Neural cell (in vitro differentiated cells): Measurements from ENCODE around the gene PDE4D. TPM values are rescaled to one million over a fixed set of nuclear protein-coding genes. Genes with fewer than 3 reads are reported as not detected.

Experiments
- H2AFZ ChIP-seq: fragments of 200-600, 300-800 bp; sonication (generic), shearing (Covaris generic); 2 replicates; pipeline ENCODE4 v1.6.0; 2014; ENCODE audit warnings: low read depth, mild to moderate bottlenecking, antibody characterized with exemption, low read length, moderate library complexity
- H3F3A ChIP-seq: fragments of 200-600 bp; shearing (Covaris generic); 2 replicates; pipeline ENCODE4 v1.6.1; 2016; ENCODE audit warnings: mild to moderate bottlenecking, moderate library complexity, mixed read lengths, antibody characterized with exemption, low read length; ENCODE audit not compliant: insufficient read depth, poor library complexity, severe bottlenecking
- H3K27ac ChIP-seq: fragments of 200-600, 300-800 bp; sonication (generic), shearing (Covaris generic); 2 replicates; pipeline ENCODE4 v1.5.1; 2014; ENCODE audit warnings: mild to moderate bottlenecking, low read length, moderate library complexity
- H3K27me3 ChIP-seq: fragments of 300-800, 200-600 bp; sonication (generic), shearing (Covaris generic); 2 replicates; pipeline ENCODE4 v1.6.0; 2014; ENCODE audit warnings: mild to moderate bottlenecking, low read depth, low read length, moderate library complexity; ENCODE audit not compliant: insufficient read depth
- H3K36me3 ChIP-seq: fragments of 300-800, 200-600 bp; sonication (generic), shearing (Covaris generic); 2 replicates; pipeline ENCODE4 v1.5.1; 2014; ENCODE audit warnings: mild to moderate bottlenecking, antibody characterized with exemption, low read length, moderate library complexity; ENCODE audit not compliant: insufficient read depth
- H3K4me2 ChIP-seq: fragments of 300-800, 200-600 bp; sonication (generic), shearing (Covaris generic); 2 replicates; pipeline ENCODE4 v1.6.0; 2014; ENCODE audit warnings: mild to moderate bottlenecking, low read length
- H3K4me3 ChIP-seq: fragments of 300-800, 200-600 bp; sonication (generic), shearing (Covaris generic); 2 replicates; pipeline ENCODE4 v1.5.1; 2014; ENCODE audit warnings: mild to moderate bottlenecking, low read length, moderate library complexity
- H3K79me2 ChIP-seq: fragments of 200-600 bp; shearing (Covaris generic); replicated peaks from 2 replicates; pipeline ENCODE4 v1.6.0; 2014; ENCODE audit warnings: mild to moderate bottlenecking, low read length, moderate library complexity; ENCODE audit not compliant: insufficient read depth
- H3K9ac ChIP-seq: fragments of 300-800, 200-600 bp; sonication (generic), shearing (Covaris generic); 2 replicates; pipeline ENCODE4 v1.6.1; 2016; ENCODE audit warnings: mild to moderate bottlenecking, low read length, mixed read lengths
- H3K9me2 ChIP-seq: fragments of 200-600 bp; shearing (Covaris generic); 2 replicates; pipeline ENCODE4 v1.6.1; 2016; ENCODE audit warnings: mild to moderate bottlenecking, low read length, mixed read lengths; ENCODE audit not compliant: insufficient read depth
- H3K9me3 ChIP-seq: fragments of 200-600, 300-800 bp; sonication (generic), shearing (Covaris generic); 2 replicates; pipeline ENCODE4 v1.6.1; 2016; ENCODE audit warnings: mild to moderate bottlenecking, mixed run types, low read length, moderate library complexity, mixed read lengths
- H4K20me1 ChIP-seq: fragments of 200-600 bp; shearing (Covaris generic); 2 replicates; pipeline ENCODE4 v1.6.1; 2016; ENCODE audit warnings: mild to moderate bottlenecking, mixed run types; ENCODE audit not compliant: insufficient read depth
- CTCF ChIP-seq: fragments of 450-650 bp; IDR thresholded peaks from 2 replicates; pipeline ENCODE4 v1.5.1; 2014; ENCODE audit warnings: antibody characterized with exemption, mild to moderate bottlenecking, moderate library complexity; ENCODE audit not compliant: poor library complexity, severe bottlenecking
- EP300 ChIP-seq: fragments of 450-650 bp; conservative IDR thresholded peaks from 2 replicates; pipeline ENCODE4 v1.6.1; 2014; ENCODE audit warnings: antibody characterized with exemption, mild to moderate bottlenecking, moderate library complexity; ENCODE audit not compliant: poor library complexity, severe bottlenecking
- EZH2 ChIP-seq: fragments of 200-600, 300-800 bp; shearing (Covaris generic), sonication (generic); IDR thresholded peaks from 2 replicates; pipeline ENCODE4 v1.6.1; 2014; ENCODE audit warnings: antibody characterized with exemption, low read length, borderline replicate concordance, mild to moderate bottlenecking; ENCODE audit not compliant: insufficient read depth, poor library complexity, severe bottlenecking
- MXI1 ChIP-seq: fragments of 450-650 bp; conservative IDR thresholded peaks from 2 replicates; pipeline ENCODE4 v1.6.1; 2014; ENCODE audit warnings: antibody characterized with exemption, mild to moderate bottlenecking; ENCODE audit not compliant: poor library complexity, severe bottlenecking
- POLR2AphosphoS5 ChIP-seq: IDR thresholded peaks from 2 replicates; pipeline ENCODE4 v1.6.1; 2012
- RAD21 ChIP-seq: fragments of 450-650 bp; conservative IDR thresholded peaks from 2 replicates; pipeline ENCODE4 v1.6.1; 2014; ENCODE audit warnings: antibody characterized with exemption, mild to moderate bottlenecking, moderate library complexity
- SMC3 ChIP-seq: fragments of 450-650 bp; conservative IDR thresholded peaks from 2 replicates; pipeline ENCODE4 v1.6.1; 2014; ENCODE audit warnings: antibody characterized with exemption, mild to moderate bottlenecking, moderate library complexity; ENCODE audit not compliant: poor library complexity
- TAF1 ChIP-seq: IDR thresholded peaks from 2 replicates; pipeline ENCODE4 v1.6.1; 2012; ENCODE audit warnings: low read depth
- polyA plus RNA-seq: library from polyadenylated mRNA; depleted of rRNA; stranded (reverse); fragments of >200 nt; gene quantifications from 2 replicates; pipeline ENCODE4 v1.2.3, GENCODE V29; 2014
- TF ChIP-seq, protein P1 (sequence below): IDR thresholded peaks from 2 replicates; pipeline ENCODE4 v1.6.1; 2012; ENCODE audit warnings: borderline replicate concordance

The PDE4D gene
- polyA plus RNA-seq, 1 donor from 2014 or later: 42.8 TPM

DNA sequence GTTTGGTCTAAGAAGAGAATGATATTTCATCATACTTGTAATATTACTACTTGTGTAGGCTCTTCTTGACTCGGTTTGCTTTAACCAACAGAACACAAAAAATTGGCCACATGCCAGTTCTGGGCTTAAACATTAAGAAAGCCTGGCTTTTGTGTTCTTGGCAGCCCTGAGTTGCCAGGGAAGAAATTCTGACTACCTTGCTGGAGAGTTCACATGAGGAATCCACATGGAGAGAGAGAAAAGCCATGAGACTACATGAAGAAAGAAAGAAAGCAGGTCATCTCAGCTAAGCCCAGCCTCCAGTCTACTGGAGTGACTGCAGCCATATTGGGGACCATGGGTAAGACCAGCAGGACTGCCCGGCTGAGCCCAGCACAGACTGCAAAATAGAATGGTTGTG is 785.8 kb downstream of the PDE4D start:
- Histone ChIP-seq H2AFZ (no peak overlapping the region), H3F3A (no peaks in the 10 kb centered on the region), H3K27ac (no peak overlapping the region), H3K27me3 (no peaks in the 10 kb centered on the region), H3K36me3 (no peaks in the 10 kb centered on the region), H4K20me1 (no peaks in the 10 kb centered on the region), H3K4me3 (no peak overlapping the region), H3K9me3 (no peaks in the 10 kb centered on the region), H3K4me2 (no peak overlapping the region), H3K79me2 (no peaks in the 10 kb centered on the region), H3K9ac (no peak overlapping the region), H3K9me2 (no peaks in the 10 kb centered on the region)
- no peak for TF ChIP-seq CTCF
- no peak for TF ChIP-seq RAD21
- no peak for TF ChIP-seq EZH2
- no peak for TF ChIP-seq SMC3
- no peak for TF ChIP-seq MXI1
- TF ChIP-seq EP300: no peak
- no peak for TF ChIP-seq TAF1
- no peak for TF ChIP-seq POLR2AphosphoS5
- TF ChIP-seq, protein P1, sequence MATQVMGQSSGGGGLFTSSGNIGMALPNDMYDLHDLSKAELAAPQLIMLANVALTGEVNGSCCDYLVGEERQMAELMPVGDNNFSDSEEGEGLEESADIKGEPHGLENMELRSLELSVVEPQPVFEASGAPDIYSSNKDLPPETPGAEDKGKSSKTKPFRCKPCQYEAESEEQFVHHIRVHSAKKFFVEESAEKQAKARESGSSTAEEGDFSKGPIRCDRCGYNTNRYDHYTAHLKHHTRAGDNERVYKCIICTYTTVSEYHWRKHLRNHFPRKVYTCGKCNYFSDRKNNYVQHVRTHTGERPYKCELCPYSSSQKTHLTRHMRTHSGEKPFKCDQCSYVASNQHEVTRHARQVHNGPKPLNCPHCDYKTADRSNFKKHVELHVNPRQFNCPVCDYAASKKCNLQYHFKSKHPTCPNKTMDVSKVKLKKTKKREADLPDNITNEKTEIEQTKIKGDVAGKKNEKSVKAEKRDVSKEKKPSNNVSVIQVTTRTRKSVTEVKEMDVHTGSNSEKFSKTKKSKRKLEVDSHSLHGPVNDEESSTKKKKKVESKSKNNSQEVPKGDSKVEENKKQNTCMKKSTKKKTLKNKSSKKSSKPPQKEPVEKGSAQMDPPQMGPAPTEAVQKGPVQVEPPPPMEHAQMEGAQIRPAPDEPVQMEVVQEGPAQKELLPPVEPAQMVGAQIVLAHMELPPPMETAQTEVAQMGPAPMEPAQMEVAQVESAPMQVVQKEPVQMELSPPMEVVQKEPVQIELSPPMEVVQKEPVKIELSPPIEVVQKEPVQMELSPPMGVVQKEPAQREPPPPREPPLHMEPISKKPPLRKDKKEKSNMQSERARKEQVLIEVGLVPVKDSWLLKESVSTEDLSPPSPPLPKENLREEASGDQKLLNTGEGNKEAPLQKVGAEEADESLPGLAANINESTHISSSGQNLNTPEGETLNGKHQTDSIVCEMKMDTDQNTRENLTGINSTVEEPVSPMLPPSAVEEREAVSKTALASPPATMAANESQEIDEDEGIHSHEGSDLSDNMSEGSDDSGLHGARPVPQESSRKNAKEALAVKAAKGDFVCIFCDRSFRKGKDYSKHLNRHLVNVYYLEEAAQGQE: no peak

DNA sequence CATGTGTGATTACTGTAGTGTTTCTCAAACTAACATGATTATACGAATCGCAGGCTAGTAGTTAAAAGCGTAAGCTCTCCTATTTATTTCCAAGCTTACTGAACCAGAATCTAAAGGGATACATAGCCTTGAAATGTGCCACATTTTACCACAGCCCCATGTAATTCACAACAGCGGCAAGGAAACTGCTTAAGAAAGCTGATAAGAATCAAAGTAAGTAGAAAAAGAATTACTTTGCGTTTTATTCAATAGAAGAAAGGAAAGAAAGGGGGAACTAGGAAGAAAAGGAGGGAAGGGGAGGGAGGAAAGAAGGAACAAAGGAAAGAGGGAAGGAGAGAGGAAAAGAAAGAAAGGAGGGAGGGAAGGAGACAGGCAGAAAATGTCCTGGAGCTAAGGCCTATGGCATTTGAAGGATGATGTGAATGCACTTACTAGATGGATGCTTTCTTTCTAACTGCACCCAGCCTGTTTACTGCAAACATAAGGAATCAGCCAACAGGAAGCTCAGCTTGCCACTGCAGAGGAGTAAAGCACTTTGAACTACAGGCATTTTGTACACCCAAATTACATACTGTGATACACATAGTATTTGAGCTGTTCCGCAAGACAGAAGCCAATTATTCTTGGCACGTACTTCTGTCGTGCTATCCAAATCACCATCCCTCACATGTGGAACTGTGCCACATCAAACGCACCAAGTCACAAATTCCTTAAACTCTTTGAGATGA is 789.0 kb downstream of the PDE4D start:
- Histone ChIP-seq H3K79me2 (no peaks in the 10 kb centered on the region), H2AFZ (no peak overlapping the region), H3K36me3 (no peaks in the 10 kb centered on the region), H3K4me3 (no peak overlapping the region), H3K9me3 (no peaks in the 10 kb centered on the region), H3K27me3 (no peaks in the 10 kb centered on the region), H3F3A (no peaks in the 10 kb centered on the region), H3K9ac (no peak overlapping the region), H3K4me2 (no peak overlapping the region), H4K20me1 (no peaks in the 10 kb centered on the region), H3K9me2 (no peaks in the 10 kb centered on the region), H3K27ac (peak overlapping the region; percentile 2)
- TF ChIP-seq EP300: no peak
- TF ChIP-seq MXI1: no peak
- TF ChIP-seq POLR2AphosphoS5: peak; percentile 64
